Endothelial cell (in vitro differentiated cells): Measurements from ENCODE around the gene TTC21B. TPM values are rescaled to one million over a fixed set of nuclear protein-coding genes. Genes with fewer than 3 reads are reported as not detected.

Source experiments
- DNase-seq: peaks from one replicate; pipeline ENCODE4 v3.0.0; 2021; ENCODE audit warnings: low spot score
- H3K27ac Mint-ChIP-seq: one replicate; pipeline ENCODE4 v1.8.0; 2021; ENCODE audit warnings: mixed read lengths, inconsistent platforms; ENCODE audit not compliant: unreplicated experiment
- H3K27me3 Mint-ChIP-seq: one replicate; pipeline ENCODE4 v1.8.0; 2021; ENCODE audit warnings: mild to moderate bottlenecking, moderate library complexity, mixed read lengths, inconsistent platforms; ENCODE audit not compliant: unreplicated experiment
- H3K36me3 Mint-ChIP-seq: one replicate; pipeline ENCODE4 v1.8.0; 2021; ENCODE audit warnings: mild to moderate bottlenecking, low read depth, mixed read lengths, inconsistent platforms; ENCODE audit not compliant: unreplicated experiment
- H3K4me1 Mint-ChIP-seq: one replicate; pipeline ENCODE4 v1.8.0; 2021; ENCODE audit warnings: mild to moderate bottlenecking, mixed read lengths, inconsistent platforms; ENCODE audit not compliant: unreplicated experiment
- H3K4me3 Mint-ChIP-seq: one replicate; pipeline ENCODE4 v1.8.0; 2021; ENCODE audit warnings: mild to moderate bottlenecking, mixed read lengths, inconsistent platforms; ENCODE audit not compliant: unreplicated experiment
- H3K9me3 Mint-ChIP-seq: one replicate; pipeline ENCODE4 v1.8.0; 2021; ENCODE audit warnings: mixed read lengths, inconsistent platforms; ENCODE audit not compliant: unreplicated experiment
- total RNA-seq: library from RNA; stranded (reverse); fragmentation: NEBNext Ultra II Directional; extraction: Animal tissue kit (Norgen Biotek cat#: 25700); gene quantifications from one replicate; pipeline ENCODE4 v1.2.1, GENCODE V29; 2021; ENCODE audit not compliant: unreplicated experiment
- TF ChIP-seq, protein P1 (sequence below): fragments of 200-600 bp; sonication (generic); IDR thresholded peaks from one replicate; pipeline ENCODE4 v1.5.0; 2021; ENCODE audit warnings: antibody characterized with exemption; ENCODE audit not compliant: unreplicated experiment

TTC21B gene
- total RNA-seq, 1 donor from 2014 or later = 101 TPM

DNA sequence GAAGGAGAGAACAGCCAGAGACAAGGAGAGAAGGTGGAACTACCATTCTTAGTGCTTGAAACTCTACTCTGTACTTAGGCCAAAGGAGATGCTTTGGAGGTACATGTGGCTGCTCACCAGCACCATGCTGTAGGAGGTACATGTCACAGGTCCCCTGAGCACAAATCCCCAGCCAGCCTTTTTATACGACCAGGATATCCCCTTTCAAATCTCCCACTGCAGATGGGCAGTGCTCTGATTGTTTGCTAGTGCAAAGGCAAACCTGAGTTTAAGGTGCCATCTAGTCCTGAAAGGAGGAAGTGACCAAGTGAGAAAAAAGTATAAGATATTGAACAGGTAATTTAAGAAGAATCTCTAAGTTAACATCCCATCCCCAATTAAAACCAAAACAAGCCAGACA lies 17.1 kb upstream of the TTC21B start:
- peaks cover 10% of the 10 kb centered on the region for H3K36me3 Mint-ChIP-seq
- peak overlapping the region; percentile 3 for H3K27ac Mint-ChIP-seq
- no peaks in the 10 kb centered on the region for H3K9me3 Mint-ChIP-seq
- H3K4me3 Mint-ChIP-seq = no peak overlapping the region
- no peak for DNase-seq
- H3K4me1 Mint-ChIP-seq = peaks cover 16% of the 10 kb centered on the region
- H3K27me3 Mint-ChIP-seq = no peaks in the 10 kb centered on the region
- TF ChIP-seq, protein P1, sequence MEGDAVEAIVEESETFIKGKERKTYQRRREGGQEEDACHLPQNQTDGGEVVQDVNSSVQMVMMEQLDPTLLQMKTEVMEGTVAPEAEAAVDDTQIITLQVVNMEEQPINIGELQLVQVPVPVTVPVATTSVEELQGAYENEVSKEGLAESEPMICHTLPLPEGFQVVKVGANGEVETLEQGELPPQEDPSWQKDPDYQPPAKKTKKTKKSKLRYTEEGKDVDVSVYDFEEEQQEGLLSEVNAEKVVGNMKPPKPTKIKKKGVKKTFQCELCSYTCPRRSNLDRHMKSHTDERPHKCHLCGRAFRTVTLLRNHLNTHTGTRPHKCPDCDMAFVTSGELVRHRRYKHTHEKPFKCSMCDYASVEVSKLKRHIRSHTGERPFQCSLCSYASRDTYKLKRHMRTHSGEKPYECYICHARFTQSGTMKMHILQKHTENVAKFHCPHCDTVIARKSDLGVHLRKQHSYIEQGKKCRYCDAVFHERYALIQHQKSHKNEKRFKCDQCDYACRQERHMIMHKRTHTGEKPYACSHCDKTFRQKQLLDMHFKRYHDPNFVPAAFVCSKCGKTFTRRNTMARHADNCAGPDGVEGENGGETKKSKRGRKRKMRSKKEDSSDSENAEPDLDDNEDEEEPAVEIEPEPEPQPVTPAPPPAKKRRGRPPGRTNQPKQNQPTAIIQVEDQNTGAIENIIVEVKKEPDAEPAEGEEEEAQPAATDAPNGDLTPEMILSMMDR = no peak

DNA sequence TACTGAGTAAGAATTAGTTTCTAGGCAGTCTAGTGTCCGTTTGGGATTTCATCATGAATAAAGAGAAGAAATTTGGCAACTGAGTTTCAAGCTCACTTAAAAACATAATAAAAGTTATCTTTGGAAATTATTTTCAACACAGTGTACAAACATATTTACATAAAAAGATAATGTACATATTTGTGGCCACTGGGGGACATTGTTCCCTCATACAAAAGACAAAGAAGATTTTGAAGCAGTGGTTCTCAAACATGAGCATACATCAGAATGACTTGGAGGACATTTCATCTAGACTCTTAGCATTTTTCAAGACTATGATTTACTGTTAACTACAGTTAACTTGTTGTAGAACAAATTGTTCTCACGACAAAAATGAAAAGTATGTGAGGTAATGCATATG lies 15.7 kb upstream of the TTC21B start:
- no peak overlapping the region for H3K27ac Mint-ChIP-seq

DNA sequence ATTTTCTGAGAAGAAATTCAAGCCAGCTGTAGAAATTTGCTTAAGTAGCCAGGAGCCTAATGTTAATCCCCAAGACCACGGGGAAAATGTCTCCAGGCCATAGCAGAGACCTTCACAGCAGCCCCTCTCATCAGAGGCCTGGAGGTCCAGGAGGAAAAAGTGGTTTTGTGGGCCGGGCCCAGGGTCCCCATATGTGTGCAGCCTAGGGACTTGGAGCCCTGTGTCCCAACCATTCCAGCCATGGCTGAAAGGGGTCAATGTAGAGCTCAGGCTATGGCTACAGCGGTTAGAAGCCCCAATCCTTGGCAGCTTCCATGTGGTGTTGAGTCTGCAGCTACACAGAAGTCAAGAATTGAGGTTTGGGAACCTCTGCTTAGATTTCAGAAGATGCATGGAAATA lies 14.2 kb upstream of the TTC21B start:
- H3K36me3 Mint-ChIP-seq = peaks cover 10% of the 10 kb centered on the region
- TF ChIP-seq, protein P1 = no peak
- H3K27me3 Mint-ChIP-seq = no peaks in the 10 kb centered on the region
- no peak overlapping the region for H3K27ac Mint-ChIP-seq
- DNase-seq = no peak
- no peak overlapping the region for H3K4me3 Mint-ChIP-seq
- no peaks in the 10 kb centered on the region for H3K9me3 Mint-ChIP-seq
- peaks cover 24% of the 10 kb centered on the region for H3K4me1 Mint-ChIP-seq

More for the DNA sequence above, 15.7 kb upstream of the TTC21B start:
- H3K27me3 Mint-ChIP-seq = no peaks in the 10 kb centered on the region
- H3K36me3 Mint-ChIP-seq = peaks cover 10% of the 10 kb centered on the region
- no peak overlapping the region for H3K4me3 Mint-ChIP-seq
- H3K4me1 Mint-ChIP-seq = peaks cover 22% of the 10 kb centered on the region
- no peaks in the 10 kb centered on the region for H3K9me3 Mint-ChIP-seq
- DNase-seq = no peak
- TF ChIP-seq, protein P1 = peak; percentile 17

DNA sequence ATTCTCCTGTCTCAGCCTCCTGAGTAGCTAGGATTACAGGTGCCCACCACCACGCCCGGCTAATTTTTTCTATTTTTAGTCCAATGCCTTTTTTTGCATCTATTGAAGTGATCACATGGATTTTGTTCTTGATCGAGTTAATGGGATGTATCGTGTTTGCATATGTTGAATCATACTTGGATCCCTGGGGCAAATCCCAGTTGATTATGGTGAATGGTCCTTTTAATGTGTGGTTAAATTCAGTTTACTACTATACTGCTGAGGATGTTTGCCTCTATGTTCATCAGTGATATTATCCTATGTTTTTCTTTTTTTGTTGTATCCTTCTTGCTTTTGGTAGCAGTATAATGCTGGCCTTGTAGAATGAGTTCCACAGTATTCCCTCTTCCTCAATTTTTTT lies 8.2 kb upstream of the TTC21B start:
- H3K4me3 Mint-ChIP-seq = no peak overlapping the region
- DNase-seq = no peak
- no peaks in the 10 kb centered on the region for H3K36me3 Mint-ChIP-seq
- peaks cover 8% of the 10 kb centered on the region for H3K4me1 Mint-ChIP-seq
- TF ChIP-seq, protein P1 = no peak
- H3K27me3 Mint-ChIP-seq = no peaks in the 10 kb centered on the region
- no peaks in the 10 kb centered on the region for H3K9me3 Mint-ChIP-seq
- H3K27ac Mint-ChIP-seq = no peak overlapping the region

DNA sequence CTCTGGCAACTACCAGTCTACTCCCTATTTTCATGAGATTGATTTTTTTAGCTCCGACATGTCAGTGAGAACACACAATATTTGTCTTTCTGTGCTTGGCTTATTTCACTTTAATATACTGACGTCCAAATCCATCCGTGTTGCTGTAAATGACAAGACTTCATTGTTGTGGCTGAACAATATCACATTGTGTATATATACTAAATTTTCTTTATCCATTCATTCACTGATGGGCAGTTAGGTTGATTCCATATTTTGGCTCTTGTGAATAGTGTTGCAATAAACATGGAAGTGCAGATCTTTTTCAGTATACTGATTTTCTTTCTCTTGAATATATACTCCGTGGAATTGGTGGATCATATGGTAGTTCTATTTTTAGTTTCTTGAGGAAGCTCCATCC lies 5.8 kb upstream of the TTC21B start:
- no peak overlapping the region for H3K4me3 Mint-ChIP-seq
- H3K27ac Mint-ChIP-seq = no peak overlapping the region
- no peaks in the 10 kb centered on the region for H3K36me3 Mint-ChIP-seq
- no peaks in the 10 kb centered on the region for H3K27me3 Mint-ChIP-seq
- no peaks in the 10 kb centered on the region for H3K9me3 Mint-ChIP-seq
- peaks cover 12% of the 10 kb centered on the region for H3K4me1 Mint-ChIP-seq
- TF ChIP-seq, protein P1 = no peak
- DNase-seq = no peak
